Measurements from ENCODE around the gene SSBP2. TPM values are rescaled to one million over a fixed set of nuclear protein-coding genes. Genes with fewer than 3 reads are reported as not detected.

The SSBP2 gene
- total RNA-seq, 1 donor from 2014 or later = 7.9 TPM

- FAIRE-seq (no peak), DNase-seq (ENCODE audit: low read depth) (no peak)
- H3K4me3 ChIP-seq (ENCODE audit: low read depth, low read length) = no peak overlapping the region
- TF ChIP-seq, protein P1, sequence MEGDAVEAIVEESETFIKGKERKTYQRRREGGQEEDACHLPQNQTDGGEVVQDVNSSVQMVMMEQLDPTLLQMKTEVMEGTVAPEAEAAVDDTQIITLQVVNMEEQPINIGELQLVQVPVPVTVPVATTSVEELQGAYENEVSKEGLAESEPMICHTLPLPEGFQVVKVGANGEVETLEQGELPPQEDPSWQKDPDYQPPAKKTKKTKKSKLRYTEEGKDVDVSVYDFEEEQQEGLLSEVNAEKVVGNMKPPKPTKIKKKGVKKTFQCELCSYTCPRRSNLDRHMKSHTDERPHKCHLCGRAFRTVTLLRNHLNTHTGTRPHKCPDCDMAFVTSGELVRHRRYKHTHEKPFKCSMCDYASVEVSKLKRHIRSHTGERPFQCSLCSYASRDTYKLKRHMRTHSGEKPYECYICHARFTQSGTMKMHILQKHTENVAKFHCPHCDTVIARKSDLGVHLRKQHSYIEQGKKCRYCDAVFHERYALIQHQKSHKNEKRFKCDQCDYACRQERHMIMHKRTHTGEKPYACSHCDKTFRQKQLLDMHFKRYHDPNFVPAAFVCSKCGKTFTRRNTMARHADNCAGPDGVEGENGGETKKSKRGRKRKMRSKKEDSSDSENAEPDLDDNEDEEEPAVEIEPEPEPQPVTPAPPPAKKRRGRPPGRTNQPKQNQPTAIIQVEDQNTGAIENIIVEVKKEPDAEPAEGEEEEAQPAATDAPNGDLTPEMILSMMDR (IDR thresholded peaks at IDR 0.05; ENCODE audit: insufficient read depth, low read length, severe bottlenecking) = no peak
- no peaks in the 10 kb centered on the region for H3K36me3 ChIP-seq (ENCODE audit: control insufficient read depth, insufficient read depth, low read length)
- no peaks in the 10 kb centered on the region for H3K27me3 ChIP-seq (ENCODE audit: control insufficient read depth, insufficient read depth, low read length)
These were observed 192.7 kb downstream of the SSBP2 start for GRCh38 chr5:81558188-81558587.

DNA sequence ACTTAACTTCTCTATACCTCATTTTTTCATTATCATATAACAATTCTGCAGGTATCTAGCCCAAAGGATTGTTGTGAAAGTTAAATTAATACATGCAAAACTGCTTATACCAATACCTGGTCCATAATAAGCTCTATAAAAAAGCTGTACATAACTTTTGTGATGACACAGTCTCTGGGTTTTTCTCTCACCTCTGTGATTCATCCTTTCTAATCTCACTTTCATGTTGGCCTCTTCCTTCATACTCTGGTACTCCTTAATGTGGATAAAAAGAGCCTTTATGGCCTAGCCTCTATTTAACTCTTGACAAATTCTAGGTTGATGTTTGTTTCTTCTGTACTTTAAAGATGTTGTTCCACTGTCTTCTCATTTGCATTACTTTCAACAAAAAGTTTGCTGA is 194.1 kb downstream of the SSBP2 start:
- H3K36me3 ChIP-seq (ENCODE audit: control insufficient read depth, insufficient read depth, low read length) = no peaks in the 10 kb centered on the region
- FAIRE-seq (no peak), DNase-seq (ENCODE audit: low read depth) (peak; percentile 40)
- H3K4me3 ChIP-seq (ENCODE audit: low read depth, low read length) = no peak overlapping the region
- H3K27me3 ChIP-seq (ENCODE audit: control insufficient read depth, insufficient read depth, low read length) = no peaks in the 10 kb centered on the region
- TF ChIP-seq, protein P1 (IDR thresholded peaks at IDR 0.05; ENCODE audit: insufficient read depth, low read length, severe bottlenecking) = no peak

DNA sequence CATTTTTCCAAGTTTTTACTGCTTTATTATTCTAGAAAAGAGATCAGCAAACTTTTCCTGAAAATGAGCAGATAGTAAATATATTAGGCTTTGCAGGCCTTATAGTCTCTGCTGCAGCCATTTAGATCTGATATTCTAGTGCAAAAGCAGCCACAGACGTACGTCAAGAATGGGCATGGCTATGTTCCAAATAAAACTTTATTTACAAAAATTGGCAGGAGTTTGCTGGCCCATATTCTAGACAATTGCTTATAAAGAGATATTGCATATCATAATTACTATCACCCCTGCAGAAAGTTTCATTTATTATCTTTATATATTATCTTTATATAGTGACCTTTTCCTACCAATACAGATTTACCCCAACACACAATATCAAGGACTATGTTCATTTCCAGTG is 195.0 kb downstream of the SSBP2 start:
- no peak for FAIRE-seq
- Histone ChIP-seq H3K27me3 (ENCODE audit: control insufficient read depth, insufficient read depth, low read length) (no peaks in the 10 kb centered on the region), H3K36me3 (ENCODE audit: control insufficient read depth, insufficient read depth, low read length) (no peaks in the 10 kb centered on the region), H3K4me3 (ENCODE audit: low read depth, low read length) (no peak overlapping the region)
- TF ChIP-seq, protein P1 (IDR thresholded peaks at IDR 0.05; ENCODE audit: insufficient read depth, low read length, severe bottlenecking) = no peak
- DNase-seq (ENCODE audit: low read depth) = no peak

GRCh38 chr5:81554647-81555046 is 196.2 kb downstream of the SSBP2 start:
- DNase-seq (ENCODE audit: low read depth) (no peak), FAIRE-seq (no peak)
- no peaks in the 10 kb centered on the region for H3K36me3 ChIP-seq (ENCODE audit: control insufficient read depth, insufficient read depth, low read length)
- H3K27me3 ChIP-seq (ENCODE audit: control insufficient read depth, insufficient read depth, low read length) = no peaks in the 10 kb centered on the region
- TF ChIP-seq, protein P1 (IDR thresholded peaks at IDR 0.05; ENCODE audit: insufficient read depth, low read length, severe bottlenecking) = no peak
- H3K4me3 ChIP-seq (ENCODE audit: low read depth, low read length) = no peak overlapping the region

GRCh38 chr5:81553567-81554212 is 197.2 kb downstream of the SSBP2 start:
- TF ChIP-seq, protein P1 (IDR thresholded peaks at IDR 0.05; ENCODE audit: insufficient read depth, low read length, severe bottlenecking) = no peak
- no peak for DNase-seq (ENCODE audit: low read depth)
- H3K27me3 ChIP-seq (ENCODE audit: control insufficient read depth, insufficient read depth, low read length) = no peaks in the 10 kb centered on the region
- H3K36me3 ChIP-seq (ENCODE audit: control insufficient read depth, insufficient read depth, low read length) = no peaks in the 10 kb centered on the region
- no peak overlapping the region for H3K4me3 ChIP-seq (ENCODE audit: low read depth, low read length)
- FAIRE-seq = no peak
